Loucy (cell line): ENCODE results near the gene WDR54.

Experiments
- CTCF ChIP-seq: fragments of 200-600 bp; sonication (generic); conservative IDR thresholded peaks from 2 replicates; pipeline ENCODE4 v1.5.1; 2014; ENCODE audit warnings: mild to moderate bottlenecking, antibody characterized with exemption, low read length
- EZH2phosphoT487 ChIP-seq: fragments of 200-600 bp; IDR thresholded peaks from 2 replicates; pipeline ENCODE4 v1.6.1; 2018; ENCODE audit warnings: antibody characterized with exemption, mild to moderate bottlenecking, moderate library complexity, borderline replicate concordance

- TF ChIP-seq CTCF (no peak), EZH2phosphoT487 (no peak)
These were observed 19.0 kb downstream of the WDR54 start for GRCh38 chr2:74440378-74441169.
